ENCODE data around the gene PRKD2. TPM values are rescaled to one million over a fixed set of nuclear protein-coding genes. Genes with fewer than 3 reads are reported as not detected.
"Not testable (repeated sequence)": the region's sequence is repeated elsewhere in the genome, so short reads cannot be mapped to it uniquely, and the experiment has no call there.

The PRKD2 gene
- total RNA-seq, 4 donors from 2014 or later, result 21.0 to 36.1 (median 30.2) TPM

DNA sequence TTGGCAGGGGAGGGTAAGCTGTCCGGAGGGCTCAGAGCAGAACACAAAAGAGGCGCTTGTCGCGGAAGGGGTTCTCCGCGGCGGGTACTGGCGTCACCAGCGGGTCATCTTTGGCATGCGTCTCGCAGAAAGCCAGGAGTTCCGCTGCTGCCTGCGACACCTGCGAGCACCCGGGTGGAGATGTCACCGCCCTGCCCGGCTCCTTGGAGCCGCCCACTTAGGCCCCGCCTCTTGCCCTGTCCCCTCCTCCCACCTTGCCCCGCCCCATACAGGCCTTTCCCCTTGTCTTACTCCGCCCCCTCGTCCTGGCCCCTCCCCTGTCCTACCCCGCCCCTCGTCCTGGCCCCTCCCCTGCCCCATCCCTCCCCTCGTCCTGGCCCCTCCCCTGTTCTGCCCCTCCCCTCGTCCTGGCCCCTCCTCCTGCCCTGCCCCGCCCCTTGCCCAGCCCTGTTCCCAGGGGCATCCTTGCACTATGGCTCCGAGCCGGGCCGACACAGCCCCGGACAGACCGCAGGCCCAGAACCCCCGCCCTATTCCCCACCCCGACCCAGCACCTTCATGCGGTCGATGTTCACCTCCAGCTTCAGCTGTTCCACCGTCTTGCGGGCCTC lies 82.8 kb downstream of the PRKD2 start:
- TF ChIP-seq POLR2A (IDR thresholded peaks at IDR 0.05), result no peak
- TF ChIP-seq, protein P1, sequence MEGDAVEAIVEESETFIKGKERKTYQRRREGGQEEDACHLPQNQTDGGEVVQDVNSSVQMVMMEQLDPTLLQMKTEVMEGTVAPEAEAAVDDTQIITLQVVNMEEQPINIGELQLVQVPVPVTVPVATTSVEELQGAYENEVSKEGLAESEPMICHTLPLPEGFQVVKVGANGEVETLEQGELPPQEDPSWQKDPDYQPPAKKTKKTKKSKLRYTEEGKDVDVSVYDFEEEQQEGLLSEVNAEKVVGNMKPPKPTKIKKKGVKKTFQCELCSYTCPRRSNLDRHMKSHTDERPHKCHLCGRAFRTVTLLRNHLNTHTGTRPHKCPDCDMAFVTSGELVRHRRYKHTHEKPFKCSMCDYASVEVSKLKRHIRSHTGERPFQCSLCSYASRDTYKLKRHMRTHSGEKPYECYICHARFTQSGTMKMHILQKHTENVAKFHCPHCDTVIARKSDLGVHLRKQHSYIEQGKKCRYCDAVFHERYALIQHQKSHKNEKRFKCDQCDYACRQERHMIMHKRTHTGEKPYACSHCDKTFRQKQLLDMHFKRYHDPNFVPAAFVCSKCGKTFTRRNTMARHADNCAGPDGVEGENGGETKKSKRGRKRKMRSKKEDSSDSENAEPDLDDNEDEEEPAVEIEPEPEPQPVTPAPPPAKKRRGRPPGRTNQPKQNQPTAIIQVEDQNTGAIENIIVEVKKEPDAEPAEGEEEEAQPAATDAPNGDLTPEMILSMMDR (IDR thresholded peaks at IDR 0.05), result no peak
- TF ChIP-seq EP300 (IDR thresholded peaks at IDR 0.05), result no peak
- DNase-seq (ENCODE audit: low spot score in 2 of 2), result peak; percentile 69 to 75
- Histone ChIP-seq H3K27ac (peak overlapping the region in 1 of 4 donors; percentile 45), H3K9me3 (no peaks in the 10 kb centered on the region), H3K27me3 (peaks cover 0 to 9% of the 10 kb centered on the region in 2 donors), H3K4me1 (peaks cover 0 to 57% (median 24%) of the 10 kb centered on the region in 4 donors), H3K4me3 (peak overlapping the region in 2 of 4 donors; percentile 35 to 51), H3K36me3 (no peaks in the 10 kb centered on the region)
- 4 to 10% methylated on average over 33 to 38 of the region's 38 CpGs for WGBS, 2 donors

DNA sequence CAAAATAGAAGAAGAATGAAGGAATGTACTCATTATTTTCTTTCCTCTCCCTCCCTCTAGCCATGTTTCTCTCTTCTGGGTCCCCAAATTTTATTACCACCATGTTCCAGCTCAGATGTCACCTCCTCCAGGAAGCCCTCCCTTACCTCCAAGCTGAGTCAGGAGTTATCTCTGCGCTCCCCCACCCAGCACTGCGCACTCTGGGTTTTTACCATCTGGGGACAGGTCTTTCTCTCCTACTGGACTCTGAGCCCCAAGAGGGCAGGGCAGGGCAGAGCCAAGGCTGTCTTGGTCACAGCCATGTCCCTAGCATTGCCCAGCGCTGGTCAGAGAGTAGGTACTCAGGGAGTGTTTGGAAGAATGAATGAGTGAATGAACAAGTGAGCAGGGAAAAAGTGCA lies 83.8 kb downstream of the PRKD2 start:
- no peak overlapping the region for H3K27ac ChIP-seq
- no peak for TF ChIP-seq EP300 (IDR thresholded peaks at IDR 0.05)
- TF ChIP-seq POLR2A (IDR thresholded peaks at IDR 0.05), result no peak
- TF ChIP-seq, protein P1 (IDR thresholded peaks at IDR 0.05), result no peak
- H3K4me1 ChIP-seq, result peaks cover 0 to 46% (median 16%) of the 10 kb centered on the region in 4 donors
- peaks cover 0 to 9% of the 10 kb centered on the region in 2 donors for H3K27me3 ChIP-seq
- no peaks in the 10 kb centered on the region for H3K9me3 ChIP-seq
- H3K4me3 ChIP-seq, result no peak overlapping the region
- DNase-seq (ENCODE audit: low spot score in 2 of 2), result no peak
- H3K36me3 ChIP-seq, result no peaks in the 10 kb centered on the region
- WGBS, 2 donors, result 86 to 87% methylated on average over 3 of the region's 3 CpGs

DNA sequence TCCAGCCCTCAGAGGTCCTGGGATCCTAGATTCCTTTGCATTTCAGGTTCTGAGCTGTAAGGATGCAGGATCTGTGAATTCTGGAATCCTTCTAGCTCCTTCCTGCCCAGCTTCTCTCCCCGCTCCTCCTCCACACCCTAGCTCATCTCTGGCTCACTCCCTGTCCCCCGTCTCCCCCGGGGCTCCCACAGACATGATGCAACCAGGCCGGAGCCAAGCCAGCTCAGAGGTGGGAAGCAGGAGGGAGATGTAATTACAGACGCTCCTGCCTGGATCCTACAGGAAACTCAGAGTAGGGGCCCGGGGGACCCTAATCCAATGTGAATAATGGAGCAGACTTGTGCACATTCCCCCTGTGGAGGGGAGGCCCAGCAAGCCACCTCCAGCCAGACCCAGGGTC lies 85.4 kb downstream of the PRKD2 start:
- H3K36me3 ChIP-seq, result no peaks in the 10 kb centered on the region
- peak; percentile 63 to 64 for DNase-seq (ENCODE audit: low spot score in 2 of 2)
- WGBS, 2 donors, result 50 to 56% methylated on average over 6 of the region's 6 CpGs
- H3K27ac ChIP-seq, result no peak overlapping the region
- H3K4me3 ChIP-seq, result no peak overlapping the region
- H3K27me3 ChIP-seq, result peaks cover 0 to 9% of the 10 kb centered on the region in 2 donors
- H3K9me3 ChIP-seq, result no peaks in the 10 kb centered on the region
- TF ChIP-seq EP300 (IDR thresholded peaks at IDR 0.05) (no peak), POLR2A (IDR thresholded peaks at IDR 0.05) (no peak)
- TF ChIP-seq, protein P1 (IDR thresholded peaks at IDR 0.05), result no peak
- peaks cover 0 to 47% (median 16%) of the 10 kb centered on the region in 4 donors for H3K4me1 ChIP-seq

DNA sequence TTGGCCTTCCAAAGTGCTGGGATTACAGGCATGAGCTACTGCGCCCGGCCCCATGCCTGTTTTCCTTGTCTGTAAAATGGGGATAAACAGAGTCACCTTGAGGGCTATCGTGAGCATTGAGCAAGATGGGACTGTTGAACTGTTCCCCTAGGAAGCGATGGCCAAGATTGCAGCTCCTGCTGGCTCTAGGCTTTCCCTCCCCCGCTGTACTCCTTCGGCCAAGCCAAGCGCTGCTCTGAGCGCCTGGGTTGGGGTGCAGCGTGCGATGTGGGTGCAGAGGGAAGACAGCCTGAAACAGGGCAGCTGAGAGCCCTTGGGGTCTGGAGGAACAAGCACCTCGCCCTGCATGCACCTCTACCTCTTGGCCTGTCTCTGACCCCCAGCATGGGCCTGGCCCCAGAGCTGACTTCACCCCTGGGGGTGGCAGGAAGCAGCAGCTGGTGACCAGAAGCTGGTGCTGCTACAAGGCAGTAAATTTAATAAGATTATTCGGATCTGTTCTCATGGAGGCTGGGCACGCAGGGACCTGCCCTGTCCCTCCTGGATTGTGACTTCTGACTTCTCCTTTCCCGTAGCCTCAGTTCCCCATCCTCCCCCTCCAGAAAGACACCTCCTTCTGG lies 86.2 kb downstream of the PRKD2 start:
- Histone ChIP-seq H3K27me3 (peaks cover 0 to 9% of the 10 kb centered on the region in 2 donors), H3K4me3 (no peak overlapping the region), H3K36me3 (no peaks in the 10 kb centered on the region), H3K4me1 (peaks cover 0 to 44% (median 18%) of the 10 kb centered on the region in 4 donors), H3K27ac (no peak overlapping the region), H3K9me3 (no peaks in the 10 kb centered on the region)
- TF ChIP-seq, protein P1 (IDR thresholded peaks at IDR 0.05), result no peak
- TF ChIP-seq EP300 (IDR thresholded peaks at IDR 0.05), result no peak
- TF ChIP-seq POLR2A (IDR thresholded peaks at IDR 0.05), result no peak
- DNase-seq (ENCODE audit: low spot score in 2 of 2), result no peak
- WGBS, 2 donors, result 85 to 88% methylated on average over 10 to 12 of the region's 14 CpGs

DNA sequence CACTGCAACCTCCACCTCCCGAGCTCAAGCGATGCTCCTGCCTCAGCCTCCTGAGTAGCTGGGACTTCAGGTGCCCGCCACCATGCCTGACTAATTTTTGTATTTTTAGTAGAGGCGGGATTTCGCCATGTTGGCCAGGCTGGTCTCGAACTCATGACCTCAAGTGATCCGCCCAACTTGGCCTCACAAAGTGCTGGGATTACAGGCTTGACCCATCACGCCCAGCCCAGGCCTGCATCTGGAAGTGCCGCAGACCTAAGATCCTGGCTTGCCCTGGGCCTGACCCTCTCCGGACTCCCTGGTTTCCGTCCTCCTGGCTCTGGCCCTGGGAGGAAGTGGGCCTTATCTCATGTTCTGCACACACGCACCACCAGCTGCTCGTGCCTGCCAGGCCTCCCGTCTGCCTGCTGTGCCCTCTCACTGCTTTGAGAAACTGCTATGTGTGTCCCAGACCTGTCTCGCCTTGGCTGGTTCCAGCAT lies 87.3 kb downstream of the PRKD2 start:
- Histone ChIP-seq H3K27me3 (peaks cover 0 to 2% of the 10 kb centered on the region in 2 donors), H3K36me3 (no peaks in the 10 kb centered on the region), H3K4me3 (no peak overlapping the region), H3K4me1 (peaks cover 0 to 48% (median 24%) of the 10 kb centered on the region in 4 donors), H3K9me3 (no peaks in the 10 kb centered on the region), H3K27ac (peak overlapping the region in 1 of 4 donors; percentile 17)
- 73 to 78% methylated on average over 15 of the region's 15 CpGs for WGBS, 2 donors
- no peak for DNase-seq (ENCODE audit: low spot score in 2 of 2)
- TF ChIP-seq, protein P1 (IDR thresholded peaks at IDR 0.05), result no peak
- TF ChIP-seq EP300 (IDR thresholded peaks at IDR 0.05), result no peak
- no peak for TF ChIP-seq POLR2A (IDR thresholded peaks at IDR 0.05)

DNA sequence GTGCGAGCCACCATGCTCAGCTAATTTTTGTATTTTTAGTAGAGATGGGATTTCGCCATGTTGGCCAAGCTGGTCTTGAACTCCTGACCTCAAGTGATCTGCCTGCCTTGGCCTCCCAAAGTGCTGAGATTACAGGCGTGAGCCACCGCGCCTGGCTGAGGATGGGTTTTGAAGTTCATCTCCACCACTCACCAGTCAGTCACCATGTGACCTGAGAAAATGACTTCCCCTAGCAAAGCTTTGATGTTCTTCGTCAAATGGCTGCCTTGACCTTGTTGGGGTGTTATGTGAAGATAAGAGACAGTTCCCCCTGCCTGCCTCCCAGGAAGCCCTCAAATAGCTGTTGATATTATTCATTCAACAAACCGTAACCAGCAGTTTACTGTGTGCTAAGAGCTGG lies 87.9 kb downstream of the PRKD2 start:
- H3K27ac ChIP-seq; H3K4me3 ChIP-seq; H3K27me3 ChIP-seq; H3K36me3 ChIP-seq; H3K9me3 ChIP-seq; DNase-seq (ENCODE audit: low spot score in 2 of 2): not testable (repeated sequence)
- H3K4me1 ChIP-seq, result peaks cover 0 to 48% (median 26%) of the 10 kb centered on the region in 4 donors
- 93 to 98% methylated on average over 7 of the region's 7 CpGs for WGBS, 2 donors

Measured in tibial nerve (tissue), 4 donors.